ENCODE results near the gene HOXB3. TPM values are rescaled to one million over a fixed set of nuclear protein-coding genes. Genes with fewer than 3 reads are reported as not detected.
A peak's percentile ranks its signal among the peaks of the same experiment; 100 is the strongest.

HOXB3 gene
- total and polyA plus RNA-seq, 2 of the 4 experiments (the other 2 are of a cell fraction), result 6.3 to 59.6 TPM

DNA sequence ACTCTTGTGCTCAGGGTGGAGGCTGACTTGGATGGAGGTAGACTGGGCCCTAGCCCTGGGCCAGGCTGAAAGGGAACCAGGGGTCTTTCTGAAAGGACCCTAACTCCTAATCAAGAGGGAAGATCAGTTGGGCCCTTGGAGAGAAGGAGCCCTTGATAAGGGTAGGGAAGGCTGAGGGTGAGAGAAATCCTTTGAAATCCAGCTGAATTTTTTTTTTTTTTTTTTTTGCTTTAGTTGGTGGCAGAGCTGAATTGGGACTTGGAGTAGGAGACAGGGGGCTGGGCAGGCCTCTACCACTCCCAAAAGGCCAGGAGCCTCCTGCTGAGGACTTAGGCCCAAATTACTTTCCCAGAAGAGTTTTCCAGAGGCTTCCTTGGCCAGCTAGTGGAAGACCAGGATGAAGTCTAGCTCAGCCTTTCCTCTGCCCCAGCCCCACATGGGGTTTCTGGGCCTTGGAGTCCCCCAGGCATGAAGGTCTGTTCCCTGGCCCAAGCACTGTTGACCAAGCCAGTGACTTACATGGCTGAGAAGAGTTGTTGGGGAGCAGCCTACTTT, 643 bp upstream of the HOXB3 start:
- H3K4me1 ChIP-seq (ENCODE audit: control insufficient read depth, insufficient read depth, low read length), result peaks cover 9% of the 10 kb centered on the region
- H3K36me3 ChIP-seq (ENCODE audit: control insufficient read depth, insufficient read depth, low read length), result peaks cover 14% of the 10 kb centered on the region; the same call in 1 of the 2 replicates
- peak overlapping the region; percentile 64 for H2AFZ ChIP-seq (replicated peaks; ENCODE audit: low read length, poor library complexity)
- dilution Hi-C loops (cut with HindIII; ENCODE audit: low sequenced_read_pairs, unreplicated experiment), result no loop called here
- H3K14ac ChIP-seq (replicated peaks; ENCODE audit: low read depth, low read length), result peak overlapping the region; percentile 99
- no TSS peak for BruUV-seq (replicated peaks)
- no peaks in the 10 kb centered on the region for H3K9me3 ChIP-seq (ENCODE audit: control insufficient read depth, insufficient read depth, low read length)
- H3K9ac ChIP-seq (ENCODE audit: low read depth, low read length), result peak overlapping the region; percentile 100
- no peak for TF ChIP-seq CHD1 (IDR thresholded peaks at IDR 0.05; ENCODE audit: low read depth, low read length)
- TF ChIP-seq MXI1 (IDR thresholded peaks at IDR 0.05; ENCODE audit: borderline replicate concordance, low read depth, low read length), result no peak
- TF ChIP-seq RCOR1 (IDR thresholded peaks at IDR 0.05; ENCODE audit: insufficient replicate concordance, low read length), result no peak
- TF ChIP-seq, protein P1, sequence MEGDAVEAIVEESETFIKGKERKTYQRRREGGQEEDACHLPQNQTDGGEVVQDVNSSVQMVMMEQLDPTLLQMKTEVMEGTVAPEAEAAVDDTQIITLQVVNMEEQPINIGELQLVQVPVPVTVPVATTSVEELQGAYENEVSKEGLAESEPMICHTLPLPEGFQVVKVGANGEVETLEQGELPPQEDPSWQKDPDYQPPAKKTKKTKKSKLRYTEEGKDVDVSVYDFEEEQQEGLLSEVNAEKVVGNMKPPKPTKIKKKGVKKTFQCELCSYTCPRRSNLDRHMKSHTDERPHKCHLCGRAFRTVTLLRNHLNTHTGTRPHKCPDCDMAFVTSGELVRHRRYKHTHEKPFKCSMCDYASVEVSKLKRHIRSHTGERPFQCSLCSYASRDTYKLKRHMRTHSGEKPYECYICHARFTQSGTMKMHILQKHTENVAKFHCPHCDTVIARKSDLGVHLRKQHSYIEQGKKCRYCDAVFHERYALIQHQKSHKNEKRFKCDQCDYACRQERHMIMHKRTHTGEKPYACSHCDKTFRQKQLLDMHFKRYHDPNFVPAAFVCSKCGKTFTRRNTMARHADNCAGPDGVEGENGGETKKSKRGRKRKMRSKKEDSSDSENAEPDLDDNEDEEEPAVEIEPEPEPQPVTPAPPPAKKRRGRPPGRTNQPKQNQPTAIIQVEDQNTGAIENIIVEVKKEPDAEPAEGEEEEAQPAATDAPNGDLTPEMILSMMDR (conservative IDR thresholded peaks at IDR 0.05; ENCODE audit: low read depth, low read length), result no peak
- no peak for TF ChIP-seq NFE2L2 (IDR thresholded peaks at IDR 0.05; ENCODE audit: low read depth, low read length)
- TF ChIP-seq RAD21 (IDR thresholded peaks at IDR 0.05; ENCODE audit: low read length), result no peak
- TF ChIP-seq RFX5 (IDR thresholded peaks at IDR 0.05; ENCODE audit: low read depth, low read length), result no peak
- TF ChIP-seq POLR2A (IDR thresholded peaks at IDR 0.05; ENCODE audit: low read depth, low read length), result no peak
- TF ChIP-seq, protein P2, sequence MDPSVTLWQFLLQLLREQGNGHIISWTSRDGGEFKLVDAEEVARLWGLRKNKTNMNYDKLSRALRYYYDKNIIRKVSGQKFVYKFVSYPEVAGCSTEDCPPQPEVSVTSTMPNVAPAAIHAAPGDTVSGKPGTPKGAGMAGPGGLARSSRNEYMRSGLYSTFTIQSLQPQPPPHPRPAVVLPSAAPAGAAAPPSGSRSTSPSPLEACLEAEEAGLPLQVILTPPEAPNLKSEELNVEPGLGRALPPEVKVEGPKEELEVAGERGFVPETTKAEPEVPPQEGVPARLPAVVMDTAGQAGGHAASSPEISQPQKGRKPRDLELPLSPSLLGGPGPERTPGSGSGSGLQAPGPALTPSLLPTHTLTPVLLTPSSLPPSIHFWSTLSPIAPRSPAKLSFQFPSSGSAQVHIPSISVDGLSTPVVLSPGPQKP (IDR thresholded peaks at IDR 0.05; ENCODE audit: borderline replicate concordance, low read depth, low read length), result no peak
- TF ChIP-seq CEBPB (IDR thresholded peaks at IDR 0.05; ENCODE audit: low read depth, low read length), result no peak
- TF ChIP-seq BHLHE40 (IDR thresholded peaks at IDR 0.05; ENCODE audit: low read depth, low read length), result no peak
- TF ChIP-seq FOS (IDR thresholded peaks at IDR 0.05; ENCODE audit: low read depth, low read length), result no peak
- no peak for TF ChIP-seq MAFK (IDR thresholded peaks at IDR 0.05; ENCODE audit: low read depth, low read length)
- H2AK9ac ChIP-seq (replicated peaks; ENCODE audit: low read depth, low read length, poor library complexity), result peak overlapping the region; percentile 94
- H3K9me1 ChIP-seq (ENCODE audit: insufficient read depth, low read length), result no peaks in the 10 kb centered on the region
- peak overlapping the region; percentile 91 for H2BK20ac ChIP-seq (ENCODE audit: low read depth, low read length)
- DNase-seq (peak; percentile 16), ATAC-seq (ENCODE audit: low read depth) (no peak)
- H4K91ac ChIP-seq (ENCODE audit: insufficient read depth, low read depth, low read length), result peak overlapping the region; percentile 99
- peak overlapping the region; percentile 99 for H3K4ac ChIP-seq (ENCODE audit: low read depth, low read length)
- peak overlapping the region; percentile 98 for H3K4me2 ChIP-seq (ENCODE audit: low read depth, low read length)
- H4K5ac ChIP-seq (ENCODE audit: low read depth, low read length), result peak overlapping the region; percentile 89
- H4K20me1 ChIP-seq (ENCODE audit: insufficient read depth, low read length), result no peaks in the 10 kb centered on the region; the same call in 1 of the 2 replicates
- H4K8ac ChIP-seq (ENCODE audit: low read depth in 2 of 2, low read length in 2 of 2), result peak overlapping the region; percentile 96 to 99
- H3K18ac ChIP-seq (ENCODE audit: low read depth, low read length), result peak overlapping the region; percentile 96
- peak overlapping the region; percentile 100 for H3K23ac ChIP-seq (ENCODE audit: low read depth, low read length)
- peak overlapping the region; percentile 95 for H2BK15ac ChIP-seq (ENCODE audit: low read depth, low read length)
- peak overlapping the region; percentile 91 for H3K4me3 ChIP-seq (ENCODE audit: insufficient read depth, low read depth, low read length)
- intact Hi-C loops (cut with micrococcal nuclease), result no loop called here
- in situ Hi-C loops (cut with MboI; ENCODE audit: low sequenced_read_pairs), result loop anchor here (10.0 kb wide), 1 partner anchor 566 kb away; no protein-coding TSS in a partner anchor
- H2BK120ac ChIP-seq (ENCODE audit: low read depth, low read length), result peak overlapping the region; percentile 97
- POLR2A ChIA-PET (ENCODE audit: unreplicated experiment), result interaction anchor here (0.6 to 1.0 kb wide), 5 partner anchors 10 to 35 kb away, joined by 3 to 9 read pairs (median 4); no protein-coding TSS in a partner anchor
- no peaks in the 10 kb centered on the region for H3K79me1 ChIP-seq (ENCODE audit: low read depth in 1 of 2, low read length in 2 of 2)
- CTCF ChIA-PET, result interaction anchor here (0.6 to 1.5 kb wide), 3 partner anchors 45 to 239 kb away, joined by 4 read pairs; no protein-coding TSS in a partner anchor
- H3K56ac ChIP-seq (ENCODE audit: extremely low read depth, insufficient read depth, low read length), result peak overlapping the region; percentile 100
- peak overlapping the region; percentile 99 for H2BK5ac ChIP-seq (ENCODE audit: low read depth, low read length, poor library complexity, severe bottlenecking)
- H3K27ac ChIP-seq (ENCODE audit: insufficient read depth, low read length), result peak overlapping the region; percentile 99
- H3K27me3 ChIP-seq (ENCODE audit: control insufficient read depth, insufficient read depth, low read length), result no peaks in the 10 kb centered on the region
- H2AK5ac ChIP-seq (ENCODE audit: low read depth, low read length), result peak overlapping the region; percentile 98
